ENCODE results near the gene RAPGEF3. TPM values are rescaled to one million over a fixed set of nuclear protein-coding genes. Genes with fewer than 3 reads are reported as not detected.

Gene RAPGEF3
- total RNA-seq, 6 experiments from 2014 or later: 2.0 to 4.1 (median 3.1) TPM

GRCh38 chr12:47722941-47723631 lies 35.6 kb downstream of the RAPGEF3 start:
- H3K4me1 Mint-ChIP-seq (ENCODE audit: low read depth): peaks cover 39% of the 10 kb centered on the region
- TF ChIP-seq CTCF (IDR thresholded peaks at IDR 0.05): no peak
- no peaks in the 10 kb centered on the region for H3K9me3 Mint-ChIP-seq
- H3K4me3 Mint-ChIP-seq: no peak overlapping the region
- no peaks in the 10 kb centered on the region for H3K36me3 Mint-ChIP-seq (ENCODE audit: low read depth)
- peaks cover 3% of the 10 kb centered on the region for H3K27me3 Mint-ChIP-seq (ENCODE audit: insufficient read depth)
- H3K27ac Mint-ChIP-seq: no peak overlapping the region
- no peak for DNase-seq

GRCh38 chr12:47722136-47722834 lies 36.4 kb downstream of the RAPGEF3 start:
- H3K4me3 Mint-ChIP-seq: no peak overlapping the region
- H3K27ac Mint-ChIP-seq: no peak overlapping the region
- no peak for DNase-seq
- H3K27me3 Mint-ChIP-seq (ENCODE audit: insufficient read depth): peaks cover 3% of the 10 kb centered on the region
- no peaks in the 10 kb centered on the region for H3K36me3 Mint-ChIP-seq (ENCODE audit: low read depth)
- H3K4me1 Mint-ChIP-seq (ENCODE audit: low read depth): peaks cover 39% of the 10 kb centered on the region
- H3K9me3 Mint-ChIP-seq: no peaks in the 10 kb centered on the region
- TF ChIP-seq CTCF (IDR thresholded peaks at IDR 0.05): no peak

- Mint-ChIP-seq H3K36me3 (ENCODE audit: low read depth) (no peaks in the 10 kb centered on the region), H3K9me3 (no peaks in the 10 kb centered on the region), H3K4me3 (no peak overlapping the region), H3K4me1 (ENCODE audit: low read depth) (peaks cover 33% of the 10 kb centered on the region), H3K27me3 (ENCODE audit: insufficient read depth) (peaks cover 3% of the 10 kb centered on the region), H3K27ac (no peak overlapping the region)
- DNase-seq: no peak
- no peak for TF ChIP-seq CTCF (IDR thresholded peaks at IDR 0.05)
Observed at GRCh38 chr12:47721431-47721973, 37.2 kb downstream of the RAPGEF3 start.

- H3K4me3 Mint-ChIP-seq: no peak overlapping the region
- H3K4me1 Mint-ChIP-seq (ENCODE audit: low read depth): peaks cover 24% of the 10 kb centered on the region
- peaks cover 1% of the 10 kb centered on the region; the same call in 1 of the 2 replicates for H3K27me3 Mint-ChIP-seq (ENCODE audit: insufficient read depth)
- no peaks in the 10 kb centered on the region for H3K36me3 Mint-ChIP-seq (ENCODE audit: low read depth)
- H3K27ac Mint-ChIP-seq: peak overlapping the region; percentile 90
- TF ChIP-seq CTCF (IDR thresholded peaks at IDR 0.05): no peak
- DNase-seq: no peak
- H3K9me3 Mint-ChIP-seq: no peaks in the 10 kb centered on the region
Observed at GRCh38 chr12:47718531-47718930, 40.1 kb downstream of the RAPGEF3 start.

GRCh38 chr12:47717443-47718193 lies 41.1 kb downstream of the RAPGEF3 start:
- Mint-ChIP-seq H3K36me3 (ENCODE audit: low read depth) (no peaks in the 10 kb centered on the region), H3K27me3 (ENCODE audit: insufficient read depth) (peaks cover 1% of the 10 kb centered on the region; the same call in 1 of the 2 replicates), H3K4me3 (peak overlapping the region; percentile 27; the same call in 1 of the 2 replicates), H3K27ac (peak overlapping the region; percentile 90), H3K4me1 (ENCODE audit: low read depth) (peaks cover 22% of the 10 kb centered on the region), H3K9me3 (no peaks in the 10 kb centered on the region)
- peak; percentile 82 for DNase-seq
- peak; percentile 89 for TF ChIP-seq CTCF (IDR thresholded peaks at IDR 0.05)

Data from HFFc6 (cell line).